ENCODE measurements around the gene NPFFR1.

The NPFFR1 gene

GRCh38 chr10:70312972-70313371 is 29.2 kb upstream of the NPFFR1 start:
- DNase-seq: no peak

DNA sequence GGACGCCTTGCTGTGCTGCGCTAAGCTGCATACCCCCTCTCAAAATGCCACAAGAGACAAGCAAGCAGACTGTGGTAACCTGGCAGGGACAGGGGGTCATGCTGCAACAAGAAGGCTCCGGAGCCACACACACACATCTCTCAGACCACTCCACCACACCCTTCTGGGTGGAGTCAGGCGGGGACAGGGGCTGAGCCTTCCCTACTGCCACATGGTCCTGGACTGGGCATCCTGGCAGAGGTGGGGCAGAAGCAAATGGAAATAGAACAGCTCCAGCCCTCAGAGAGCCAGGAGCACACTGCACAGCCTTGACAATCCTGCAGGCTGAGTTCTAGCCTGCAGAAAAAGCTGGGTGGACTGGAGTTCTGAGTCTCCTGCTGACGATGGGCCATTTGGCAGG is 28.4 kb upstream of the NPFFR1 start:
- no peak for DNase-seq

DNA sequence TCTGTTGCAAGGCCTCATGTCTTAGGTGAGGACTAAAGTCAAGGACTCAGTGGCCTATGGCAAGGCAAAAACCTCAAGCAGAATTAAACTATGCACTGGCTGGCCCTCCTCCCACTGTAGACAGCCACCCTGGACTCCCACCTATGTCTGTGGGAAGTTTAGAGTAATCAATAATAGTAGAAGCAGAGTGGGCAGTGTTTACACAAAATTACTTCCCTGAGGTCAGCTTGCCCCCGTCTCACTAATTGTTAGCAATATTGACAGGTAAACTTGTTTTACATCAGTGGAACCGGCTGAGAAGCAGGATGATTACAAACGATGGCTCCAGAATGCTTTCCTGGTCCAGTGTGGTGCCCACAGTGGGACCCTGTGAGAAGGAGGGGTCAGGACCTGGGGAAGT is 27.9 kb upstream of the NPFFR1 start:
- no peak for DNase-seq

DNA sequence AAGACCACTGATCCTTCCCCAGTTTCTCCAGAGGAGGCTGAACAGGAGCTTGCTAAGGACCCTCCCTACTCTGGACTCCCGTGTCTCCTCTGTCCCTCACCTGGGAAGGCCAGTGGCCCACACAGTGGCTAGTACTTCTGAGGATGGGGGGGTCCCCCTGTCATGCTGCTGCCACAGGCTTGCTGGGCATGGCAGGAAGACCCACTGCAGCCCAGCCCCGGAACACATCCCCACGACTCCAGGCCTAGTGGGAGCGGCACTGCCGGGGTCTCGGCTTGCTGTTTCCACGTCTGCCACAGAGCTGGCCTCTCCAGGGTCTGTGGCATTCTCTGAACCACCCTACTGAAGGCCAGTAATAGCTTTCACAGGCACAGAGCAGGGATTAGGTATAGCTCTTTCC is 25.9 kb upstream of the NPFFR1 start:
- DNase-seq: no peak

DNA sequence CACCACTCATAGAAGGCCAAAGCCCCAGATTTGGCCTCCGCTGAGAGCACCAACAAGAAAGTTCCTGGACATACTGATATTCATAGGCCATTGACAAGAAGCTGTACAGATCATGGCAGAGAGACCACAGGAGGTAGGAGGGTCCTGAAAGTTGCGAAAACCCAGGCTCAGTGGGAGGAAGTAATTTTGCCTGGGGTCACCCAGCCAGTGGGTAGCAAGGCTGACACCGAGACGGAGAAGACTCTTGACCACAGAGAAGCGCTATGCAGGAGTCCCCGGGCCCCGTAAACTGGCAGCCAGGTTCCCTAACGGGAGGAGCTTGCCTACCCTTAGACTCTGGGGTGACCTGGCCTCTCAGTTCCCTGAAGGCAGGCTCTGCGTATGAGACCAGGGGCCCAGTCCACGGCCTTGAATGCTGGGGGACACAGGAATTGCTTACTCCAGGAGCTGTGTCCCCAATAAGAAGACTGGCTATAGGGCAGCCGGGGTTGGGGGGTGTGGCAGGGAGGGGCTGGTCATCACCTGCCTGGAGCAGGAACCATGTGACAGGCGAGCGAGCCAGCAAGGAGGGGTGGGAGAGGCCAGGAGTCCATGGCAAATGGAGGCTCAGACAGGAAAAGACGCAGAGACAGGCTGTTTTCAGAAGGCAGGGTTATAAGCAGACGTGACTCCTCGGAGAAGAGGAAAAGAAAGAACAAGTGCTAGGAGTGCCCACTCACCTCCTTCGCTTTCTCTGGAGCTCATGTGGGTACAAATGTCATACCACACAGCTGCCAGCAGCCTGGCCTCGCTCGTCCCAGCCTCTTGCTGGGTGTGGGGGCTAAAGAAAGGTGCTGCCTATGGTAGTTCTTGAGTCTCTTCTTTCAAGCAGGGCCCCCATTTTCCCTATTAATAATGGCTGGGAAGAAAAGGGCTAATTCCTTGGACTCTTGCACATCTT is 24.6 kb upstream of the NPFFR1 start:
- no peak for DNase-seq

GRCh38 chr10:70306886-70307520 is 23.2 kb upstream of the NPFFR1 start:
- no peak for DNase-seq

DNA sequence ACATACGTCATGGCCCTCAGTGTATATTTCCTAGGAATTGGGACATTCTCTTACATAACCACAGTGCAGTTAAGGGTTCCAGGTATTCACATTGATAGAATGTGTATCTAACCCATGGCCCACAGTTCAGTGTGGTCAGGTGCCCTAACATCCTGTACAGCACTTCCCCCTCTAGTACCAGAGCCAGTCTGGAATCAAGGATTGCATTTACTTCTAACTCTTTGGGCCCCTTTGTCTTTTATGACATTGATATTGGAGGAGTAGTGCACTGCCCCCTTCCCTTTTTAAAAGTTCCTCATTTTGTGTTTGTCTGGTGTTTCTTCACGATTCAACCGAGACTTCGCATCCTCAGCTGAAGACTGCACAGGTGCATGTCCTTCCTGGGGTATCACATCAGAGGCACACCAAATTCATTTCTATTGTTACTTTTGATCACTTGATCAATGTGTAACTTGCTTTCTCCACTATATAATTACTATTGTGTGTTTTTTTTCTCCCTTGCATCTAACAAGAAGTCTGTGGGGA is 22.4 kb upstream of the NPFFR1 start:
- DNase-seq: no peak

DNA sequence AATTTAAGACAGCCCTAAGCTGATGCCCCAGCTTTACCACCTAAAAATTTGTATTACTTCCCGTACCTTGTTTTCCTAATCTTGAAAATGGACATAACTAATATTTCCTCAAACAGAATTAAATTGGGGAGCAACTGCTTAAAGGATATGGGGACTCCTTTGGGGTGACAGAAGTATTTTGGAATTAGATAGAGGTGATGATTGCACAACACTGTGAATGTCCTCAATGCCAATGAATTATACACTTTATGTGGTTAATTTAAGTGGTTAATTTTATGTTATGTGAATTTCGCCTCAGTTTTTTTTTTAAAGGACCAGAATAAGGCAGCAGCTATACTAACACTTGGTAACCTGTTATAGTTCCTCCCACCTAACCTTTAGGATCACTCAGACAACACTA is 19.9 kb upstream of the NPFFR1 start:
- no peak for DNase-seq

DNA sequence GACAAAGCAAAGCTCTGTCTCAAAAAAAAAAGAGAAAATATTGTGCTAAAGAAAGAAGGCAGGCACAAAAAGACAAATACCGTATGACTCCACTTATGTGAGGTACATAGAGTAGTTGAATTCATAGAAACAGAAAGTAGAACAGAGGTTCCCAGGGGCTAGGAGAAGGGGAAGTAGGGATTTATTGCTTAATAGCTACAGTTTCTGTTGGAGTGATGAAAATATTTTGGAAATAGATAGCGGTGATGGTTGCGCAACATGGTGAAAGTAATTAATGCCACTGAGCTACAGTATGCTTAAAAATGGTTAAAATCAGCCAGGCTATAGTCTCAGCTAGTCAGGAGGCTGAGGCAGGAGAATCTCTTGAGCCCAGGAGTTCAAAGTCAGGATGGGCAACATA is 18.5 kb upstream of the NPFFR1 start:
- no peak for DNase-seq

DNA sequence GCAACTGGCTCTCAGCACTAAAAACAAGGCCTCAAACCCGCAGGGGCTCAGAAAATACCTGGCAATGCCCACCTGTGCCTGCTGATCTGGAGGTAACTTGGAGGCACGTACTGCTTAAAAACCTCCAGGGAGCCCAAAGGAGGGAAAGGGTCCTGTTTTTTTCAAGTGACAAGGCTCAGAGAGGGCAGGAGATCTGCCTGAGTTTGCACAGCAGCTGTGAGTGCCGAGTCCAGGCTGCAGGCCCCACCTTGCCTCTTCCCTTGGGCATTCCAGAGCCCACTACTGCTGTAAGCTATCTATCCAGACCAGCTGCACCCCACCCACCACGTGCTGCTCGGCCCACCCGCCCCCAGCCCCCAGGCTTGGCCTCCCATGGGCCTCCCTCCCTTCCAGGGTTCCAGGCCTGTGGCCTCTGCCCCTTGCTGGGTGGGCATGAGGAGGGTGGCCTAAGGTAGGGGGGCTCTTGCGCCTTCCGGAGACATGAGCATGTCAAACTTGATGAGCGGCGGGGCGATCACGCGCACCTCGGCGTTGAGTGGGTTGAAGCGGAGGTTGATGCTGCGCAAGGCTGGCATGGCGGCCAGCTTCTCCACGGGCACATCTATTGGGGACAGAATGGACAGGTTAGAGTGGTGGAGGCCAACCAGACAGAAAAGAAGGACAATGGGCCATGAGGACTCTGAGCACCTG is 17.2 kb upstream of the NPFFR1 start:
- no peak for DNase-seq

DNA sequence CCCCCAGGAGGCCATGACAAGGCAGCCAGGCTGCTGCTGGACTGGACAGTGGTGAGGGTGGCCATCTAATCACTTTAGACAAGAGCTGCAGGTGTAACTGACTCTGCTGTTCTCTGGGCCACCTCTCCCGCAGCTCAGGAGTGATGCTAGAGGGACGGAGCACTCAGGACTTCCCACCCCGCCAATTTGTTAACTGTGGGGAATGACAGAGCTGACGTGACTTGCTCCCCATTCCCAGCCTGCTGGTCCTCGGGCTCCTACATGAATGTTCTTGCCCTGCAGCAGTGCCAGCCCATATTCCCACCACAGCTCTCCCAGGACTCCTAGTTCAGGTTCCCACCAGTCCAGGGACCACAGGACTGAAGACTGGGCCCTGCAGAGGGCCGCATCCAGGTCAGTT is 16.7 kb upstream of the NPFFR1 start:
- DNase-seq: no peak

DNA sequence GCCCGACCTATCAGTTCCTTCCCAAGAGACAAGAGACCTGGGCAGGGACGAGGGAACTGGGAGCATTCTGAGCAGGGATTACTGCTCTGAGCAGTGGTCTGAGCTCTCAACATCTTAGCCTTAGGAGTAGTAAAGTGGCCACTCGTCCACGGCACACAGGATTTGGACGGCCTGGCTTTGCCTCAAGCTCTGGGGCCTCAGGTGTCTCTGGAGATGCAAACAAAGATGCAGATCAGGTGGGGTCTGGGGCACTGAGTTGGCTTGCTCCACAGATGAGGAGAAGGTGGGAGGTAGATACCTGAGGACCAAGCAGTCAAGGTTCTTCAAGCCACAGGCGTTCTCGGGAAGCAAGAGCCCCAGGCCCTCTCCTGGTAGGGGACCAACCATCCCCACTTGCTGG is 16.1 kb upstream of the NPFFR1 start:
- no peak for DNase-seq

DNA sequence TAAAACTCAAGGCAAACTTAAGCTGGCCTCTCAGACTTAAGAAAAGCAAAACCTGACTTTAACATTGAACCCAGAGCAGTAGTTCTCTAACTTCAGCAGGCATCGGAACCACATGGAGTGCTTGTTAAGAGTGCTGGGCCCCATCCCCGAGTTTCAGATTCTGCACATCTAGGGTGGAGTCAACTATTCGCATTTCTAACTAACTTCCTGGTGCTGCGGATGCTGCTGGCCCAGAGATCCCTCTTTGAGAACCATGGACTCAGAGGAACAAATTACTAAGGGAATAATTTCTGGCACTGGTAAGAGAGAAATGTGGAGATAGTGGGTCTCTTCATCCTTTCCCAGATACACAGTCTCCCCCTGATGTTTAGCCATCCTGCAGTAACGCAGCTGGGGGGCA is 14.6 kb upstream of the NPFFR1 start:
- no peak for DNase-seq

DNA sequence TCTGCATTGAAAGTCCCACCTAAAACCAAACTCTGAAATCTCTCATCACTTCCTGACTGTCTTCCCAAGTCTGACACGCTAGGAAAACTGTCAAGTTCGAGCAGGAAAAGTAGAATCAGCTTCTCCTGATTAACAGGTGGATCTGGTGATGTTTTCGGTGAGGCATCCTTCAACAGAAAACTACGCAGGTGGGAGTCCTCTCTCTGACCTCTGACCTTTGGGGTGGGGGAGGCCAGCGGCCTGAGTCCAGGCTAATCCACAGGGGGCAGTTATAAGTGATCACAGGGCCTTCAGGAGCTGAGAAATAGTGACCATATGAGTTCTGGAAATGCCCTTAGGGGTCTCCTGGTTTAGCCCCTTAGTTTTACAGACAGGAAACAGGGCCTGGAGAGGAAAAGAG is 13.4 kb upstream of the NPFFR1 start:
- no peak for DNase-seq

- no peak for DNase-seq
Measured at GRCh38 chr10:70296406-70296899, 12.6 kb upstream of the NPFFR1 start.

DNA sequence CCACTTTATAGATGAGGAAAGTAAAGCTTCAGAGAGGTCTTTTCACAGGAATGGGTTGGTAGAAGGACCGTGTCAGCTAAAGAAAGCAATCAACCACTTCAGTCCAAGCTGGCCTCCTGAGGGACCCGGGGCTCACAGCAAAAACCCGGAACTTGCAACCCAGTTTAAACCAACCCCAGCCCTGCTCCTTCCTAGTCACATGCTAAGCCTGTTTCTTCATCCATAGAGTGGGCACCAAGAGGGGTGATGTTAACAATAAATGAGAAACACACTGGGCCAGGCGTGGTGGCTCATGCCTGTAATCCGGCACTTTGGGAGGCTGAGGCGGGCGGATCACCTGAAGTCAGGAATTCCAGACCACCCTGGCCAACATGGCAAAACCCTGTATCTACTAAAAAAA is 12.1 kb upstream of the NPFFR1 start:
- no peak for DNase-seq

GRCh38 chr10:70295321-70295720 is 11.5 kb upstream of the NPFFR1 start:
- DNase-seq: no peak

GRCh38 chr10:70293169-70293843 is 9.5 kb upstream of the NPFFR1 start:
- no peak for DNase-seq

GRCh38 chr10:70292004-70292403 is 8.2 kb upstream of the NPFFR1 start:
- DNase-seq: no peak

DNA sequence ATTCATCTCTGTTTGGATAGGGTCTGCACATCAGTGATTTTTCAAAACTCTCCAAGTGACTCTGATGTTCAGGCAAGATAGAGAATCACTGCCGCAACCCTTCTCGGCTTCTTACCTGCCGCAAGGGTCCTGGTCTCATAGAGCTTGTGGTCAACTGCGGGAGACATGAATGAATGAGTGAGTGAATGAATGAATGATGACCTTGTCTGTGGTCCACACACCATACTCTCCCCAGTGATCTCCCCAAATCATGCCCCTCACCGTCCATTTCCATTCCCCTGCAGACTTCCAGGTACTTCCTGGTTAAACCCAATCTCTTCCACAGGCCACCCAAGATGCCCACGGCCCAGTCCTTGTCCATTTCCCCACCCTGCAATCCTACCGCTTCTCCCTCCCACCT is 5.9 kb upstream of the NPFFR1 start:
- no peak for DNase-seq

- no peak for DNase-seq
Measured at GRCh38 chr10:70286616-70287015, 2.8 kb upstream of the NPFFR1 start.

GRCh38 chr10:70285476-70285831 is 1.6 kb upstream of the NPFFR1 start:
- DNase-seq: no peak
